ENCODE data around the gene ANKRD27. TPM values are rescaled to one million over a fixed set of nuclear protein-coding genes. Genes with fewer than 3 reads are reported as not detected.

ANKRD27 gene
- total RNA-seq, 4 donors from 2014 or later, result 26.4 to 36.2 (median 30.8) TPM

DNA sequence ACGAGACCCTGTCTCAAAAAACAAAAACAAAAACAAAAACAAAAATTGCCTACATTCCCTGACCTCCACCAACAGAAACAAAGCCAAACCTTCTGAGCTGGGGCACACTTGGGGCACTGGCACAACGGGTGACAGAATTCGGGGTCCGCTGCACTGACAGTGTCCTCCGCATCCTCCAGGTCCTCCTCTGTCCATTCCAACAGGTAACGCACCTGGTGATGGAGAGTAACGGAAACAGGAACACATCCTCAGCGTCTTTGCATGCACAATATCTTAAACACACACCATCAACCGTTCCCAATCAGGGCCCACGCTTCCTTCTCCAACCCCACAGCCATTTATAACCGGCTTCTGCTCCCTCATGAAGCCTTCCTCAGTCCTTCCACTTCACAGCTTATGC, 59.4 kb downstream of the ANKRD27 start:
- 99% methylated on average over 11 of the region's 11 CpGs for WGBS
- no peak for TF ChIP-seq EP300 (IDR thresholded peaks at IDR 0.05)
- no peak for TF ChIP-seq POLR2A (IDR thresholded peaks at IDR 0.05)
- no peak for TF ChIP-seq POLR2AphosphoS5 (IDR thresholded peaks at IDR 0.05)
- TF ChIP-seq, protein P1, sequence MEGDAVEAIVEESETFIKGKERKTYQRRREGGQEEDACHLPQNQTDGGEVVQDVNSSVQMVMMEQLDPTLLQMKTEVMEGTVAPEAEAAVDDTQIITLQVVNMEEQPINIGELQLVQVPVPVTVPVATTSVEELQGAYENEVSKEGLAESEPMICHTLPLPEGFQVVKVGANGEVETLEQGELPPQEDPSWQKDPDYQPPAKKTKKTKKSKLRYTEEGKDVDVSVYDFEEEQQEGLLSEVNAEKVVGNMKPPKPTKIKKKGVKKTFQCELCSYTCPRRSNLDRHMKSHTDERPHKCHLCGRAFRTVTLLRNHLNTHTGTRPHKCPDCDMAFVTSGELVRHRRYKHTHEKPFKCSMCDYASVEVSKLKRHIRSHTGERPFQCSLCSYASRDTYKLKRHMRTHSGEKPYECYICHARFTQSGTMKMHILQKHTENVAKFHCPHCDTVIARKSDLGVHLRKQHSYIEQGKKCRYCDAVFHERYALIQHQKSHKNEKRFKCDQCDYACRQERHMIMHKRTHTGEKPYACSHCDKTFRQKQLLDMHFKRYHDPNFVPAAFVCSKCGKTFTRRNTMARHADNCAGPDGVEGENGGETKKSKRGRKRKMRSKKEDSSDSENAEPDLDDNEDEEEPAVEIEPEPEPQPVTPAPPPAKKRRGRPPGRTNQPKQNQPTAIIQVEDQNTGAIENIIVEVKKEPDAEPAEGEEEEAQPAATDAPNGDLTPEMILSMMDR (IDR thresholded peaks at IDR 0.05), result no peak
- Histone ChIP-seq H3K9me3 (no peaks in the 10 kb centered on the region), H3K4me3 (no peak overlapping the region), H3K4me1 (no peaks in the 10 kb centered on the region), H3K27me3 (no peaks in the 10 kb centered on the region), H3K36me3 (peaks cover 88% of the 10 kb centered on the region), H3K27ac (no peak overlapping the region)
- DNase-seq (ENCODE audit: low spot score in 2 of 2), result no peak

DNA sequence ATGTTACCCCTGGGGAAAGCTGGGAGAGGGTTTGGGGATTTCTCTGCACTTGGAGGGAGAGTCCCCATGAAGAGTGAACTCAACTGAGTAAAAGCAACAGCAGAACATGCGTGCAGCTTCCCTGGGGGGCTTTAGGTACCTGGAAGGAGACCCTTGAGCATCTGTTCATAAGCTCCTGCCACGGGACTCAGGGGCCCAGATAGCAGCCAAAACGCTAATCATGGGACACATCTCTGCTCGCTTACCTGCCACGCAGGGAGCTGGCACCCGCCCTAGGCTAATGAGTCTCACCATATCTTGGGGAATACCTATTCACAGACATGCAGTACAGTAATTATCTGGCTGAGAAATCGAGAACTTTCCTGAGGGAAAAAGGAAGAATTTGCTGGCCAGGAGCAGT, 60.1 kb downstream of the ANKRD27 start:
- no peaks in the 10 kb centered on the region for H3K27me3 ChIP-seq
- TF ChIP-seq POLR2A (IDR thresholded peaks at IDR 0.05) (no peak), POLR2AphosphoS5 (IDR thresholded peaks at IDR 0.05) (no peak), EP300 (IDR thresholded peaks at IDR 0.05) (no peak)
- TF ChIP-seq, protein P1 (IDR thresholded peaks at IDR 0.05), result no peak
- no peak overlapping the region for H3K4me3 ChIP-seq
- H3K4me1 ChIP-seq, result no peaks in the 10 kb centered on the region
- WGBS, result 93% methylated on average over 7 of the region's 7 CpGs
- peaks cover 83% of the 10 kb centered on the region for H3K36me3 ChIP-seq
- DNase-seq (ENCODE audit: low spot score in 2 of 2), result no peak
- H3K27ac ChIP-seq, result no peak overlapping the region
- no peaks in the 10 kb centered on the region for H3K9me3 ChIP-seq

DNA sequence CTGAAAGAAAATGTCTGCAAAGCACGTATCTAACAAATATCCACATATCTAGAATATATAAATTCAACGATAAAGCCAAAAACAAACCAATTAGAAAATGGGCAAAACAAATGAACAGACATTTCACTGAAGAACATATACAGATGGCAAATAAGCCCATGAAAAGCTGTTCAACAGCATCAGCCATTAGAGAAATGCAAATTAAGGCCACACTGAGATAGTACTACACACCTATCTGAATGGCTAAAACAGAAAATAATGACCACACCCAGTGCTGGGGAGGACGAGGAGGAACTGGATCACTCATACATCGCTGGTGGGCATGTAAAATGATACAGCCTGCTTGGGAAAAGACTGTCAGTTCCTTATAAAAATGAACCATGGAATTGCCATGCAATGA, 62.0 kb downstream of the ANKRD27 start:
- H3K4me1 ChIP-seq, result no peaks in the 10 kb centered on the region
- H3K36me3 ChIP-seq, result peaks cover 73% of the 10 kb centered on the region
- no peaks in the 10 kb centered on the region for H3K27me3 ChIP-seq
- no peak overlapping the region for H3K27ac ChIP-seq
- H3K9me3 ChIP-seq, result no peaks in the 10 kb centered on the region
- DNase-seq (ENCODE audit: low spot score in 2 of 2), result no peak
- WGBS, result 92% methylated on average over 4 of the region's 4 CpGs
- TF ChIP-seq EP300 (IDR thresholded peaks at IDR 0.05) (no peak), POLR2A (IDR thresholded peaks at IDR 0.05) (no peak), POLR2AphosphoS5 (IDR thresholded peaks at IDR 0.05) (no peak)
- TF ChIP-seq, protein P1 (IDR thresholded peaks at IDR 0.05), result no peak
- no peak overlapping the region for H3K4me3 ChIP-seq

DNA sequence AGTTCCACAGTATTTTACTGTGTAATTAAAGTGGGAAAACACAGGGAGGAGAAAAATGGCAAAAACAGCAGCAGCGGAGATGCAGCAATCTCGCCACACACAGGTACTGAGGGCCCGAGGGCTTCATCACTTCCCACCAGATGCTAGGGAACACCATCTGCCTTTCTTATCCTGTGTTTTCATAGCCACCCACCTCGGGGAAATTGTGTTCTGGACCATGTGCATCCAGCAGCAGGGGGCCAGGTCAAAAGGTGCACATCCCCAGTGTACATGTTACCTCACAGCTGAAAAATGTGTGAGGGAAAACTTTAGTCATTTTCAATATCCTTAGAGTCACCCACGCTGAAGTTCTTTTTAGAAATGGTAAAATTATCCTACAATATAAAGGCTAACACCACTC, 63.8 kb downstream of the ANKRD27 start:
- Histone ChIP-seq H3K9me3 (no peaks in the 10 kb centered on the region), H3K36me3 (peaks cover 67% of the 10 kb centered on the region), H3K27me3 (no peaks in the 10 kb centered on the region), H3K27ac (no peak overlapping the region), H3K4me3 (no peak overlapping the region), H3K4me1 (no peaks in the 10 kb centered on the region)
- 84% methylated on average over 5 of the region's 5 CpGs for WGBS
- TF ChIP-seq EP300 (IDR thresholded peaks at IDR 0.05) (no peak), POLR2AphosphoS5 (IDR thresholded peaks at IDR 0.05) (no peak), POLR2A (IDR thresholded peaks at IDR 0.05) (no peak)
- TF ChIP-seq, protein P1 (IDR thresholded peaks at IDR 0.05), result no peak
- peak; percentile 16 to 24 for DNase-seq (ENCODE audit: low spot score in 2 of 2)

DNA sequence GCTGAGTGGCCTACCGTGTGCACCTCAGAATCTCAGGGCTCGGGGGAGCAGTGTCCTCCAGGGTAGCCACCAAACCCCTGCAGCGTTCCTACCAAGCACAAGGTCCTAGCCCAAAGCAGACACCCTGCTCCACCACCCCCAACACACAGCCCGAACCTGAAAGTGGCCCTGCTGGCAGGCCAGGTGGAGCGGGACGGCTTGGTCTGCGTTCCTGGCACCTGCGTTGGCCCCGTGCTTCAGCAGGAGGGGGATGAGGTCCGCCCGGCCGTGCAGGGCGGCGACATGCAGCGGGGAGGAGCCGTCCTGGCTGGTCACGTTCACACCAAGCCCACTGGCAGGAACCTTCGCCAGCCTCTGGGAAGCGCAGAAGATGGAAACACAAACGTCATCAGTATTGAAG, 67.5 kb downstream of the ANKRD27 start:
- no peak for DNase-seq (ENCODE audit: low spot score in 2 of 2)
- TF ChIP-seq POLR2AphosphoS5 (IDR thresholded peaks at IDR 0.05), result no peak
- TF ChIP-seq, protein P1 (IDR thresholded peaks at IDR 0.05), result no peak
- Histone ChIP-seq H3K36me3 (peaks cover 66% of the 10 kb centered on the region), H3K9me3 (no peaks in the 10 kb centered on the region), H3K4me3 (no peak overlapping the region), H3K4me1 (no peaks in the 10 kb centered on the region), H3K27me3 (no peaks in the 10 kb centered on the region), H3K27ac (no peak overlapping the region)
- 99% methylated on average over 10 of the region's 20 CpGs for WGBS

All from suprapubic skin (tissue), 4 donors.